ENCODE results near the gene ECI1.
"Not testable (repeated sequence)": the region's sequence is repeated elsewhere in the genome, so short reads cannot be mapped to it uniquely, and the experiment has no call there.

Gene ECI1

GRCh38 chr16:2252806-2253148 is 1.4 kb upstream of the ECI1 start:
- DNase-seq = no peak

- DNase-seq = peak; percentile 61
These were observed 613 bp downstream of the ECI1 start for GRCh38 chr16:2250652-2251295.

GRCh38 chr16:2246301-2246885 is 5.0 kb downstream of the ECI1 start:
- no peak for DNase-seq

- no peak for DNase-seq
These were observed 6.2 kb downstream of the ECI1 start for GRCh38 chr16:2244926-2245795.

GRCh38 chr16:2244301-2244700 is 7.1 kb downstream of the ECI1 start:
- DNase-seq = no peak

- DNase-seq = no peak
These were observed 7.6 kb downstream of the ECI1 start for GRCh38 chr16:2243781-2244180.

GRCh38 chr16:2243031-2243528 is 8.3 kb downstream of the ECI1 start:
- DNase-seq = no peak

- no peak for DNase-seq
These were observed 8.8 kb downstream of the ECI1 start for GRCh38 chr16:2242598-2242997.

- not testable (repeated sequence) for DNase-seq
These were observed 11.1 kb downstream of the ECI1 start for GRCh38 chr16:2240331-2240730.

- no peak for DNase-seq
These were observed 12.3 kb downstream of the ECI1 start for GRCh38 chr16:2238838-2239675.

- no peak for DNase-seq
These were observed 13.1 kb downstream of the ECI1 start for GRCh38 chr16:2238150-2238837.

- no peak for DNase-seq
These were observed 13.8 kb downstream of the ECI1 start for GRCh38 chr16:2237493-2238149.

GRCh38 chr16:2237102-2237482 is 14.3 kb downstream of the ECI1 start:
- DNase-seq = no peak

GRCh38 chr16:2236337-2237101 is 14.9 kb downstream of the ECI1 start, which contains the start of gene DNASE1L2:
Gene DNASE1L2, plus strand, starts transcription at chr16:2236444. Its CDS starts 373 bp downstream, at chr16:2236817.
- no peak for DNase-seq

- DNase-seq = no peak
These were observed 15.6 kb downstream of the ECI1 start for GRCh38 chr16:2235695-2236336.

- DNase-seq = no peak
These were observed 16.1 kb downstream of the ECI1 start for GRCh38 chr16:2235234-2235651.

- no peak for DNase-seq
These were observed 16.6 kb downstream of the ECI1 start for GRCh38 chr16:2234813-2235170.

GRCh38 chr16:2233872-2234812 is 17.2 kb downstream of the ECI1 start:
- DNase-seq = no peak
